ENCODE data around the gene LARP1.

LARP1 gene

DNA sequence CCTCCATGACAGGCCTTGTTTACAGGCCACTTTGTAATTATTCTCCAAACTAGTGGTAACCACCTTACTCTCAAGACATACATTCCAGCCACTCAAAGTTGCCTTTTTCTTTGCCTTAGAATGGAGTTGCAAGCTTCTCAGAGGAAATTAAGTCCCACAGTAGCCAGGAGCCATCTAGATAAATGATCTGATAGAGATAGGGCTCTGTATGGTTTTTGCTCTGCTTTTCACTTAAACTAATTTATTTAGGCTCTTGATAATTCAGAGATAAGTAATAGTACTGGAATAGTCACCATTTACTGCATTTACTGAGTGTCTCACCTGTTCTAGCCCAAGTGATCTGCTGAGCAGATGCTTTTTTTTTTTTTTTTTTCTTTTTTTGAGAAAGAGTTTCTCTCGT, 7.5 kb downstream of the LARP1 start:
- no peak for DNase-seq

DNA sequence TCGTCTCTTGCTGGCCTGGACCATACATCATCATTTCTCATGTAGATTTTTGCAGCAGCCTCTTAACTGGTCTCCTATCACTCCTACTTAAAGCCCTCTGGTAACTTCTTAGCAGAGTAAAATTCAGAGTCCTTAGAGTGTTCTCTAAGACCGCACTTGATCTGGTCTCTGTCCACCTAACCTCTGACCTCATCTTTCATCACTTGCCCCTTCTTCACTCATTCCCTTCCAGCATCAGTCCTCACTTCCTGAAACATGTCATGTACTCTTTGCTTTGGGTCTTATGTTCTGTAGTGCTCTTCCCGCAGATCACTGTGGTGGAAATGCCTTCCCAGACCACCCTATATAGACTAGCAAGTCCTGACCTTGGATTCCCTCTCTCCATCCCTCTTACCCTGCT, 9.8 kb downstream of the LARP1 start:
- DNase-seq: no peak

- no peak for DNase-seq
These were observed 10.3 kb downstream of the LARP1 start for GRCh38 chr5:154765396-154765925.

DNA sequence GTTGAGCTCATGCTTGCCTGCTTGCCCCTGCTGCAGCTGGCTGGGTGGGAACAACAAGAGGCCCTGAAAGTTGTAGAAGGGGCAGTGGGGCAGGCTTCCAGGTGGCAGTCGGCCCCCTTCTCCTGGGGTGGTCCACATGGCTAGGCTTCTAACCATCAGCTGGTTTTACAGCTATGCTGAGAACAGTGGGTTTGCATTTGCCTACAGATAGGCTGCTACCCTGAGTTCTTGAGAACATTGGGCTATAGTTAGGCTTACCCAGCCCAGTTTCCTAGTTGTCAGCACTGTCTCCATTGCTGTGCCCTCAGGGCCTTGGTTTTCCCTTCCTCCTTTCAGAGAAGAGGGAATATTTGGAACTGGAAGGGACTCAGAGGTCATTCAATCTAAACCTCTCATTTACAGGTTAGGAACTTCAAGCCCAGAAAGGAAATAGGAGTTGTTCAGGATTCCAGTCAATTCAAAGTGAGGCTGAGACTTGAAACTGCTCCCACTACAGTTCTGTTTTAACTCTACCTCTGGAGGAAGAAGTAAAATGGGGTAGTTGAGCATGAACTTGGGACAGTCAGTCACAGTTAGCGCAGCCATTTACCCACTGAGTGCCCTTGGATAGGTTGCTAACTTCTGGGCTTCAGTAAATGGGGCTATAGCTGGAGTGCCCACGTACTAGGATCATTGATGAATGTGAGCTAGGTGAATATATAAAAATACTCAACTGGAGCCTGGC, 11.5 kb downstream of the LARP1 start:
- no peak for DNase-seq

DNA sequence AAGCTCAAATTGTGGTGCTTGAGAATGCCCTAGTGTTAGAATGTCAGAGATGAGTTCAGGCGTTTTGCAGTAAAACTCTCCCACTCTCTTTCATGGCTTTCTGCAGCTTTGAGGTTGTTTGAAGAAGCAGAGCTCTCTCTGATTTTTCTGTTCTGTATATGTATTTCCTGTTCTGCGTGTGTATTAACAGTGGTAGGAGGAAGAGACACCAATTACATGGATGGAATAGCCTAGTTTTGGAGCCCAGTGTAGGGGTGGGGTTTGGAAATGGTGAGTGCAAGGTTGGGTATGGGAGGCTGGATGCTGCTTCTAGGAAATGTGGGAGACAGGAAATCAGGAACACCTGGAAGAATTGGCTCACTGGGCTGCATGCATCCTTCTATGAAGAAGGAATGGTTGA, 12.4 kb downstream of the LARP1 start:
- no peak for DNase-seq

- DNase-seq: no peak
These were observed 13.0 kb downstream of the LARP1 start for GRCh38 chr5:154768207-154768606.

DNA sequence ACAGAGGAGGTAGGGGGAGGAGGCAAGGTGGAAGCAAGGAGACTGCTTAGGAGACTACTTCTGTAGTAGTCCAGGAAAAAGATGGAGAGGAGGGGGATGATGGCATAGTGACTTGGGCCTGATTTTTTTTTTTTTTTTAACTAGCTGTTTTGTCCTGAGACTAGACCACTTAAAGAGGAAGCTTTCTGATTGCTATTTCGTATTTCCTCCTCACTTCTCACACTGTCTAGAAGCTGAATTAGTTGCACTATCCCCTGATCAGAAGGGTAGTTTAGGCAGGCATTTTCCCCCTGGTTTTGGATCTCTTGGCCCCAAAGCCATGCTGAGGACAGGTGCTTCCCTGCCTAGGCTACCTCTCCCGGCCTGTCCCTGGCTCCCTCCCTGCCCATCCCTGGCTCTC, 14.9 kb downstream of the LARP1 start:
- no peak for DNase-seq

DNA sequence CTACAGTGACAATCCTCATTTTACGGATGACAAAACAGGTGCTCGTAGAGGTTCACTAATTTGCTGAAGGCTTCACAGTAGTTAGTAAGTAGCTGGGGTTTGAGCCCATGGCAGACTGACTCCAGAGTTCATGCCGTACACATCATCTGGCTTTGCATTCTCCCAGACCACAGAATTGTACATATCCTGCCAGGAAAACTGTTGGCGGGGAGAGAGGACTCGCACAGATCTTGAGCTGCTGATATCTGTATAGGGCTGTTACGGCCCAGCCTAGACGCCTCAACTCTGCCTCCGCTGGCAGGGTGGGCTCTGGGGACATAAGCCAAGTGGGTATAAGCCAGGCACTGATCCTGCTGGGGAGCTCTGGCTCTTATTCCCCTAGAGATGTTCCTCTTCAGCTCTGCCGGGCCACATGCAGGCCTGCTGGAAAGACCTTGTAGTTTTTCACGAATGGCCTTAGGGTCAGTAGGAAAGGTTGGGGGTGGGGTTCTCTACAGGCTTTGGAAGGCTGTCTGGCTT, 16.3 kb downstream of the LARP1 start:
- no peak for DNase-seq

- DNase-seq: no peak
These were observed 18.1 kb downstream of the LARP1 start for GRCh38 chr5:154773326-154773725.

DNA sequence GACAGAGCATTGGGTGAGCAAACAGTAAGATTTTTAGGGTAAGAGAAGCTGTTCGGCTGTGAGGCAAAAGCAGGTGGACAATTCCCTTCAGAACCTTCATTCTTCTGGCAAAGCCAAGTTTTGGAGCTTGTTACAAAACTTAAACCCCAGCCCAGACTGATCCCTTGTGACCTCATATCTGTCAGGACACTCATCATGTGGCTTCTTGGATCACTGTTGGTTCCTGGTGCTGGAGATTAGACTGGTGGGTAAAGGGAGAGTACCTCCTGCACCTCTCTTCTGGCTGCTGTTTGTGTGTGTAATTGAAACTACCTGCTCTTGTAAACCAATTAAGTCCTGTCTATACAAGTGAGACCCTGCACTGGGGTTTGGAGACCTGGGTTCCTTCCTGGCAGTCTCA, 21.0 kb downstream of the LARP1 start:
- DNase-seq: no peak

DNA sequence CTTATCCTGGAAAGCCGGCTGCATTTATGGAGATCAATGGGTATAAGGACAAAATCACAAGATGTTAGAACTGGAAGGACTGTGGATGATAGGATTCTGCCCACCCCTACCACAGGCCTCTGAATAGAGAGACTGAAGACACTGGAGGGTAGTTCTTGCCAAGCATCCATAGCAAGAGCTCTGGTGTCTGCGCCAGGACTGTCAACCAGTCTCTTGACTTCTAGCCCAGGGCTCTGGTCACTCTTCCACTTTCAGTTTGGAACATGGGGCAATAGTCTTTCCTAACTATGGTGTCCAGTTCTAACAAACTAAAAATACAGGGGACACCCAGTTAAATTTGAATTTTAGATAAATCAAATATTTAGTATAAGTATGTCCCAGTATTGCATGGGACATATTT, 23.4 kb downstream of the LARP1 start:
- DNase-seq: no peak

GRCh38 chr5:154779105-154779504, 23.9 kb downstream of the LARP1 start:
- DNase-seq: no peak

DNA sequence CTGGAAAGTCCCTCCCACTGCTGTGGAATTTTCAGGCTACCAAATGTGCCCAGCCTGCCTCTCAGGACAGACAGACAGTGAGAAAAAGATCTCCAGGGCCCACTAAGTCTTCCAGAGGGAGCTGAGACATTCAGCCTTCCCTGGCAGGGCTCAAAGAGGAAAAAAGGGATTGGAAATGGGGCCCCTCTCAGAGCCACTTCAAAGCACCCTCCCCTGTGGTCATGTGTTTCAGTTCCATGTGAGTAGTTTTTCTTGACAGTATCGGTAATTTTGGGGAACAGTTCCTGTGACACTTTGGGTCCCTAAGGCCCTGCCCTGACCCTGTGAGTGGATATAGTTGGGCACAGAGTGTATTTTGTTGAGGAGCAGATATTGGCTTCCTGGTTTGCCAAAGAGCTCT, 25.0 kb downstream of the LARP1 start:
- no peak for DNase-seq

DNA sequence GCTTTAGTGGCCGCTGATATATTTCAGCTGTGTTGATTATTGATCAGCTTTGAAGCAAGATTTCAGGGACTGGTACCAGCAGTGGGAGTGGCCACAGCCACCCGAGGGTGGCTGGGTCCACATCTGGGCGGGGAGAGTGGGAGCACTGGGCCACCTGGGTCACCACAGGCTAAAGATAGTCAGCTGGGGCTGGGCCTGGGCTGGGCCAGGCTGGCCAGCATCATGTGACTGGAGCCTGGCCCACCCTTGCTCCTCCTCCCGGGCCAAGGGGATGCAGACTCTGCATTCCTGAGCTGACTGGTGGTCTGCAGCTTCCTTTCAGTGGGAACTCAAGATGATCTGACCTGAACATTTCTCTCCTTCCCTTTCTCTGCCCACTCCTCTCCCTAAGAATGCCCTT, 27.1 kb downstream of the LARP1 start:
- no peak for DNase-seq

GRCh38 chr5:154782812-154783592, 27.8 kb downstream of the LARP1 start:
- DNase-seq: no peak

DNA sequence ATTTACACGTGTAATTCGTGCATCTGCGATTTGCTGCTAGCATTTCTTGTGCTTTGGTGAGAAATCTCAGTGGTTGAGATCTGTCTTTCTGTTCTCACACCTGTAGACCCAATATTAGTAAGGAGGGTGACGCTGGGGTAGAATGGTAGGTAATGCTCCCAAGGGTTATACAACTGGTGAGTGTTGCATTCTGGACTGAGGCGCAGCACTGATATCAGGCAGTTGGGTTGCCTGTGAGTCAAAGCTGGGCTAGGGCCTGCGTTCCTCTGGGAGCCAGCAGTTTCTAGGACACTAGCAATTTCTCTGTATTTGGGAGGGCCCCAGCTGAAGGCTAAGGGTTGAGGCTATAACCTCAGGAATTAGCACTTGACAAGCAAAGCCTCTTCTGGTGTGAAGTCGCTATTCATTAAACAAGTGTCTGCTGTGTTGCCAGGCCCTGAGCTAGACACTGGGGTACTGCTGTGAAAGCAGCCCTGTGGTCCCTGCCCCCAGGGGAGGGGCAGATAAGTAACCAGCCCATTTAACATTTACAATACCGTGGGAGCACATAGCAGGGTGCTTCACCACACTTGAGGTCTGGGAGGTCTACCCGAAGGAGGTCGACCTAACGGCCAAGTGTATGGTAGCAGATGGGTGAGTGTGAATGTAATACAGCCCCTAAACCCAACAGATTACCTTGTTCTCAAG, 28.7 kb downstream of the LARP1 start:
- DNase-seq: no peak

- DNase-seq: no peak
These were observed 29.7 kb downstream of the LARP1 start for GRCh38 chr5:154784856-154785255.

DNA sequence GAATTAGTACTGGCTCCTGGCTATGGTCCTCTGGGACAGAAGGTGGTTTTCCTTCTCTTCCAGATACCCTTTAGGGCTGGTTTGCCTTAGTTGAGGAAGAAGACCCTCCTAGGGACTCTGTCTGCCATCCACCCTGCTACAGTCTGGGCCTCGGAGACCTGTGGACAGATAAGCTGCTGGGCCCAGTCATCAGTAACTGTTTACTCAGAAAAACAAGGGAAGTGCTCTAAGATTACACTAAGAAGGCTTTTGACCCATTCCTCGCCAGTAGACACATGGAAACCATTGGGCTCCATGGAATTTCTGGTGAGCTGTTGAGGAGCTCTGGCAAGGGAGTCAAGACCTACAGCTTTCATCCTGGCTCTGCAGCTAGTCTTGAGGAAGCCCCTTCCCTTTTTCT, 31.2 kb downstream of the LARP1 start:
- no peak for DNase-seq

- DNase-seq: no peak
These were observed 33.0 kb downstream of the LARP1 start for GRCh38 chr5:154788212-154788611.

- no peak for DNase-seq
These were observed 36.4 kb downstream of the LARP1 start for GRCh38 chr5:154791535-154791934.

GRCh38 chr5:154793599-154794524, 38.7 kb downstream of the LARP1 start:
- no peak for DNase-seq

DNA sequence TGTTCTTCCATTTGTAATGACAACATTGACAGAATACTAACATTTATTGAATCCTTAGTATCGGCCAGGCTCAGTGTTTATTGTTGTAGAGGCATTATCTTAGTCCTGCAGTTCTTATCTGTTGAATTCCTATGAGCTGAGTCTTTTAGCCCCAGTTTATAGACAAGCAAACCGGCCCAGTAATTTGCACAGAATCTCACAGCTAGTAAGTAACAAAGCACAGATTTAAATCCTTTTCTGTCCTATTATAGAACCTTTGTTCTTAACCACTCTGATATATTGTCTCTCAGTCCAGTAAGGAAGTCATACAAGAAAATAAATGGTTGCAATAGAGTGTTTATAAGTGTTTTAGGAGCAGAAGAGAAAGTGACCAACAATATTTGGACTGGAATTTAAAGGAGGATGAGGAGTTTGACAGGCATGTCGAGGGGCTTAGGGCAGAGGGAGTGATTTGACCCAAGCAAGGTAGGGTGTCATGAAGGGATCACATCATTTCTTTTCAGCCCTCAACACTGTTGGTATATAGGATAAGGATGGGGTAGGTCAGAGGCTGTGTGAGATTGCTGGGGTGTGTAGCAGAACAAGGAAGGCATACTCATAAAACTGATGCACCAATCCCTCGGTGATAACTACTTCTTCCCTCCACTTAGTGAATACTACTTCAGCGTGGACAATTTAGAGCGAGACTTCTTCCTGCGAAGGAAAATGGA, 39.5 kb downstream of the LARP1 start:
- DNase-seq: no peak
